Measurements from ENCODE around the gene MRC1. TPM values are rescaled to one million over a fixed set of nuclear protein-coding genes. Genes with fewer than 3 reads are reported as not detected.

Gene MRC1
- total and polyA plus RNA-seq, 3 donors from 2014 or later, result 17.3 to 29.5 (median 20.4) TPM

DNA sequence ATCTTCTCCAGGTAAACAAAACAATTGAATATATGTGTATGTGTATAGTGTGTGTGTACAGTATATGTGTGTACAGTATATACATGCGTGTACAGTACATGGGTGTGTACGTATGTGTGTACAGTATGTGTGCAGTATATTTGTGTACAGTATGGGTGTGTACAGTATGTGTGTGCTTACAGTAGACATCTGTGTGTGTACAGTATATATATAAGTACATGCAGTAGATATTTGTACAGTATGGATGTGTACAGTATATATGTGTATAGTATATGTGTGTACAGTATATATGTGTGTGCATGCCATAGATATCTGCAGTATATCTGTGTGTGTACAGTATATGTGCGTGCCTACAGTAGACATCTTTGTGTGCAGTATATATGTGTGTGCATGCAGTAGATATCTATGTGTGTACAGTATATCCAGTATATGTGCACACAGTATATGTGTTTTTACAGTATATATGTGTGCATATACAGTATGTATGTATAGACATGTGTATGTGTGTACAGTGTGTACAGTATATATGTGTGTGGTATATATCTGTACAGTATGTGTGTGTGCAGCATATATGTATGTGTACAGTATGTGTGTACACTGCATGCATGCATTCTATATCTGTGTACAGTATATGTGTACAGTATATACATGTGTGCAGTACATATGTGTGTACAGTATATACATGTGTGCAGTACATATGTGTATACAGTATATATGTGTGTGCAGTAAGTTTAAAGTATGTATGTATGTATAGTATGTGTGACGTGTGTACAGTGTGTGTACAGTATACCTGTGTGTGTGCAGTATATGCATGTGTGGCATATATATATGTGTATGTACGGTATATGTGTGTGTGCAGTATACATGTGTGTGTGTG is 105.3 kb downstream of the MRC1 start:
- TF ChIP-seq POLR2A (IDR thresholded peaks at IDR 0.05) (no peak), CTCF (IDR thresholded peaks at IDR 0.05) (no peak)
- H3K9me3 ChIP-seq, result no peaks in the 10 kb centered on the region
- intact Hi-C loops (cut with DNase I; ENCODE audit: low total_unique reads), result no loop called here
- no peaks in the 10 kb centered on the region for H3K4me1 ChIP-seq
- no peak for DNase-seq
- H3K36me3 ChIP-seq (ENCODE audit: low read depth, missing control alignments), result no peaks in the 10 kb centered on the region
- H3K27ac ChIP-seq, result no peak overlapping the region
- no peak overlapping the region for H3K4me3 ChIP-seq
- WGBS, 2 donors, result 80 to 94% methylated on average over 5 of the region's 5 CpGs
- H3K27me3 ChIP-seq, result no peaks in the 10 kb centered on the region

DNA sequence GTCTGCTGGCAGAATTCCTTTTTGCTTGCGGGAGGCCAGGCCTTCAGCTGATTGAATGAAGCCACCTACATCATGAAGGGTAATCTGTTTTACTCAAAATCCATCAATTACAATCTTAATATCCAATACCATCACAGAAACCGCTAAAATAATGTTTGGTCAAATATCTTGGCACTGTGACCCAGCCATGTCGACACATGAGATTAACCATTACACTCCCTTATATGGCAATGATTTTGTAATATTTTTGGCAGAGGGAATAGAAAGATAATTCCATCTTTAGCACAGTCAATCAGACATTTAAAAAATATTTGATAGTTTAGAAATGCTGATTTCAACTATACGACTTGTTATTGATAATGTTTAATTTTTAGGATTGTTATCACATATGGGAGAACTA is 106.0 kb downstream of the MRC1 start:
- no peaks in the 10 kb centered on the region for H3K9me3 ChIP-seq
- H3K4me3 ChIP-seq, result no peak overlapping the region
- no peak overlapping the region for H3K27ac ChIP-seq
- H3K27me3 ChIP-seq, result no peaks in the 10 kb centered on the region
- no peak for DNase-seq
- H3K36me3 ChIP-seq (ENCODE audit: low read depth, missing control alignments), result no peaks in the 10 kb centered on the region
- no peak for TF ChIP-seq CTCF (IDR thresholded peaks at IDR 0.05)
- TF ChIP-seq POLR2A (IDR thresholded peaks at IDR 0.05), result no peak
- intact Hi-C loops (cut with DNase I; ENCODE audit: low total_unique reads), result no loop called here
- H3K4me1 ChIP-seq, result no peaks in the 10 kb centered on the region
- 74 to 79% methylated on average over 4 of the region's 4 CpGs for WGBS, 2 donors

DNA sequence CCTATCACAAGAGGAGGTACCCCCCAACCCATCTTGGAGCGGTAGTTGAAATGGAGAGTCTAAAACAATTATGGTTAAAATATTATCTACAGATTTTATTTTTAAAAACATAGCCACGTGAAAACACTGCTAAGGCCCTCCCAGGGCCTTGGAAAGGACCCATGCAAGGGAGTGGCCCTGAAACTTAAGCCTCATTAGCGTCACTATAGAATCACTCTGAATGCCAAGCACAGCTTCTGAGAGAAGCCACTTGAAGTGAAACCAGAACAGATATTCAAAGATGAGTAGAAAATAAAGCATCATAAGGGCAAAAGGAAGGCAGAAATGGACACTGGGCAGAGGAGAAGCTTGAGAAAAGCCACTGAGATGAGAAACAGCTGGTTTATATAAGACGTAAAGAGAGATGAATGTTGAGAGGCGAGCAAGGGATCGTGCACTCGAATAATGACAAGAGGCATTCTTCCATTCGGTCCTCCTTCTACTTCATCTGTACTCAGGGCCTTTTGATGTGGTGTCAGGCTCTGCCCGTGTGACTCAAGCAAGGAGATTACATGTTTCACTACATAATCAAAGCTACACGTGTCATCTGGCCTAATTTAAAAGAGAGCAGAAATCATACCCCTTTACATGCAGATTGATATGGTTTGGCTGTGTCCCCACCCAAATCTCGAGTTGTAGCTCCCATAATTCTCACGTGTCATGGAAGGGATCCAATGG is 109.2 kb downstream of the MRC1 start:
- Histone ChIP-seq H3K4me3 (no peak overlapping the region), H3K27me3 (no peaks in the 10 kb centered on the region), H3K27ac (no peak overlapping the region), H3K4me1 (no peaks in the 10 kb centered on the region), H3K36me3 (ENCODE audit: low read depth, missing control alignments) (no peaks in the 10 kb centered on the region), H3K9me3 (no peaks in the 10 kb centered on the region)
- intact Hi-C loops (cut with DNase I; ENCODE audit: low total_unique reads), result no loop called here
- DNase-seq, result no peak
- no peak for TF ChIP-seq CTCF (IDR thresholded peaks at IDR 0.05)
- no peak for TF ChIP-seq POLR2A (IDR thresholded peaks at IDR 0.05)
- WGBS, 2 donors, result 82 to 87% methylated on average over 12 of the region's 12 CpGs

- Histone ChIP-seq H3K27ac (no peak overlapping the region), H3K36me3 (ENCODE audit: low read depth, missing control alignments) (no peaks in the 10 kb centered on the region), H3K9me3 (no peaks in the 10 kb centered on the region), H3K4me3 (no peak overlapping the region), H3K4me1 (no peaks in the 10 kb centered on the region), H3K27me3 (no peaks in the 10 kb centered on the region)
- TF ChIP-seq POLR2A (IDR thresholded peaks at IDR 0.05) (no peak), CTCF (IDR thresholded peaks at IDR 0.05) (no peak)
- intact Hi-C loops (cut with DNase I; ENCODE audit: low total_unique reads), result no loop called here
- DNase-seq, result no peak
- 89 to 92% methylated on average over 3 of the region's 3 CpGs for WGBS, 2 donors
These were observed 112.2 kb downstream of the MRC1 start for GRCh38 chr10:17921378-17921777.

Data from testis (tissue), 3 donors.